NB4 (cell line): ENCODE measurements around the gene DNAL1.

Experiments used
- DNase-seq: peaks from one replicate; pipeline ENCODE4 v3.0.0; 2010; ENCODE audit warnings: low read depth
- H3K4me3 ChIP-seq: one replicate; pipeline ENCODE4 v1.5.1; 2011; ENCODE audit warnings: mild to moderate bottlenecking, low read depth, low read length, moderate library complexity
- CTCF ChIP-seq: IDR thresholded peaks from one replicate; pipeline ENCODE4 v1.5.1; 2012; ENCODE audit warnings: low read depth, low read length
- MAX ChIP-seq: IDR thresholded peaks from 2 replicates; pipeline ENCODE4 v1.6.1; 2011; ENCODE audit warnings: low read depth, low read length
- MYC ChIP-seq: IDR thresholded peaks from 2 replicates; pipeline ENCODE4 v1.6.1; 2011; ENCODE audit warnings: low read depth, low read length
- POLR2A ChIP-seq: IDR thresholded peaks from 2 replicates; pipeline ENCODE4 v1.6.1; 2011; ENCODE audit warnings: mild to moderate bottlenecking; ENCODE audit not compliant: insufficient read length; ENCODE audit errors: extremely low read depth

The DNAL1 gene

GRCh38 chr14:73663548-73664212 lies 18.9 kb downstream of the DNAL1 start:
- no peak for DNase-seq
- TF ChIP-seq POLR2A (no peak), MYC (no peak), CTCF (no peak), MAX (no peak)

GRCh38 chr14:73665130-73665529 lies 20.3 kb downstream of the DNAL1 start:
- no peak overlapping the region for H3K4me3 ChIP-seq
- DNase-seq, result no peak
- no peak for TF ChIP-seq POLR2A
- TF ChIP-seq MAX, result no peak
- TF ChIP-seq CTCF, result no peak
- TF ChIP-seq MYC, result no peak

More at GRCh38 chr14:73663548-73664212, 18.9 kb downstream of the DNAL1 start:
- no peak overlapping the region for H3K4me3 ChIP-seq

GRCh38 chr14:73666583-73666982 lies 21.8 kb downstream of the DNAL1 start:
- no peak for TF ChIP-seq MYC
- TF ChIP-seq POLR2A, result no peak
- TF ChIP-seq MAX, result no peak
- no peak for TF ChIP-seq CTCF
- no peak for DNase-seq
- no peak overlapping the region for H3K4me3 ChIP-seq

GRCh38 chr14:73667854-73668253 lies 23.1 kb downstream of the DNAL1 start:
- TF ChIP-seq MYC, result no peak
- TF ChIP-seq POLR2A, result no peak
- no peak for DNase-seq
- no peak overlapping the region for H3K4me3 ChIP-seq

GRCh38 chr14:73674986-73675385 lies 30.2 kb downstream of the DNAL1 start:
- no peak overlapping the region for H3K4me3 ChIP-seq
- DNase-seq, result no peak
- no peak for TF ChIP-seq POLR2A
- no peak for TF ChIP-seq MAX
- no peak for TF ChIP-seq CTCF
- TF ChIP-seq MYC, result no peak

- TF ChIP-seq MAX, result no peak
- no peak for TF ChIP-seq POLR2A
- no peak for TF ChIP-seq MYC
- TF ChIP-seq CTCF, result no peak
- DNase-seq, result no peak
- no peak overlapping the region for H3K4me3 ChIP-seq
Observed at GRCh38 chr14:73678698-73679097, 33.9 kb downstream of the DNAL1 start.
